Neural cell (in vitro differentiated cells): ENCODE data around the gene QPCTL.

Experiments
- EZH2 ChIP-seq: fragments of 200-600, 300-800 bp; shearing (Covaris generic), sonication (generic); IDR thresholded peaks from 2 replicates; pipeline ENCODE4 v1.6.1; 2014; ENCODE audit warnings: antibody characterized with exemption, low read length, borderline replicate concordance, mild to moderate bottlenecking; ENCODE audit not compliant: insufficient read depth, poor library complexity, severe bottlenecking
- SMC3 ChIP-seq: fragments of 450-650 bp; conservative IDR thresholded peaks from 2 replicates; pipeline ENCODE4 v1.6.1; 2014; ENCODE audit warnings: antibody characterized with exemption, mild to moderate bottlenecking, moderate library complexity; ENCODE audit not compliant: poor library complexity
- TF ChIP-seq, protein P1 (sequence below): fragments of 450-650 bp; IDR thresholded peaks from 2 replicates; pipeline ENCODE4 v1.5.1; 2014; ENCODE audit warnings: antibody characterized with exemption, mild to moderate bottlenecking, moderate library complexity; ENCODE audit not compliant: poor library complexity, severe bottlenecking

DNA sequence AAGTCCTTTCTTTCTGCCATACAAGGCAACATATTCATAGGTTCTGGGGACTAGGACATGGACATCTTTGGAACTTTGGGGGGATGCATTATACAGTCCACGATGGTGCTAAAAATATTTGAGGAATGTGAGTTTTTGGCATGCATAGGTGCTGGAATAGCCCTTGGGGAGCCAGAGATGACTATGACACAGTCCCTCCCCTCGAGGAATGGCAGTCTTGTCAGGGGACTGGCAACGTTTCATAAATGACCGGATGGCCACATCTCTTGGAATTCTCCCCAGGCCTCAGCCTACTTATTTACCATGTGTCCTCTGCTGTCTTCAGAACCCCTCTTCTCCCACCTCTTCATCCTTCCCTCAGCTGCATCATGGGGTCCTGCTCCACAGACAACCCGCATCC is 54.4 kb downstream of the QPCTL start:
- no peak for TF ChIP-seq EZH2
- TF ChIP-seq SMC3: no peak
- TF ChIP-seq, protein P1, sequence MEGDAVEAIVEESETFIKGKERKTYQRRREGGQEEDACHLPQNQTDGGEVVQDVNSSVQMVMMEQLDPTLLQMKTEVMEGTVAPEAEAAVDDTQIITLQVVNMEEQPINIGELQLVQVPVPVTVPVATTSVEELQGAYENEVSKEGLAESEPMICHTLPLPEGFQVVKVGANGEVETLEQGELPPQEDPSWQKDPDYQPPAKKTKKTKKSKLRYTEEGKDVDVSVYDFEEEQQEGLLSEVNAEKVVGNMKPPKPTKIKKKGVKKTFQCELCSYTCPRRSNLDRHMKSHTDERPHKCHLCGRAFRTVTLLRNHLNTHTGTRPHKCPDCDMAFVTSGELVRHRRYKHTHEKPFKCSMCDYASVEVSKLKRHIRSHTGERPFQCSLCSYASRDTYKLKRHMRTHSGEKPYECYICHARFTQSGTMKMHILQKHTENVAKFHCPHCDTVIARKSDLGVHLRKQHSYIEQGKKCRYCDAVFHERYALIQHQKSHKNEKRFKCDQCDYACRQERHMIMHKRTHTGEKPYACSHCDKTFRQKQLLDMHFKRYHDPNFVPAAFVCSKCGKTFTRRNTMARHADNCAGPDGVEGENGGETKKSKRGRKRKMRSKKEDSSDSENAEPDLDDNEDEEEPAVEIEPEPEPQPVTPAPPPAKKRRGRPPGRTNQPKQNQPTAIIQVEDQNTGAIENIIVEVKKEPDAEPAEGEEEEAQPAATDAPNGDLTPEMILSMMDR: no peak
